ENCODE measurements around the gene COL2A1.

Gene COL2A1

GRCh38 chr12:48045061-48045846 is 41.0 kb upstream of the COL2A1 start:
- no peak for TF ChIP-seq CTCF (conservative IDR thresholded peaks at IDR 0.05; ENCODE audit: low read depth, low read length)
- no peak overlapping the region for H3K4me3 ChIP-seq (ENCODE audit: low read depth, low read length)
- DNase-seq (ENCODE audit: low read depth) = no peak

- H3K4me3 ChIP-seq (ENCODE audit: low read depth, low read length) = no peak overlapping the region
- no peak for DNase-seq (ENCODE audit: low read depth)
- no peak for TF ChIP-seq CTCF (conservative IDR thresholded peaks at IDR 0.05; ENCODE audit: low read depth, low read length)
Observed at GRCh38 chr12:48044396-48044795, 40.1 kb upstream of the COL2A1 start.

GRCh38 chr12:48043771-48044170 is 39.5 kb upstream of the COL2A1 start:
- DNase-seq (ENCODE audit: low read depth) = no peak
- TF ChIP-seq CTCF (conservative IDR thresholded peaks at IDR 0.05; ENCODE audit: low read depth, low read length) = no peak

GRCh38 chr12:48041591-48042423 is 37.5 kb upstream of the COL2A1 start:
- no peak for TF ChIP-seq CTCF (conservative IDR thresholded peaks at IDR 0.05; ENCODE audit: low read depth, low read length)
- no peak overlapping the region for H3K4me3 ChIP-seq (ENCODE audit: low read depth, low read length)
- no peak for DNase-seq (ENCODE audit: low read depth)

More at GRCh38 chr12:48043771-48044170, 39.5 kb upstream of the COL2A1 start:
- no peak overlapping the region for H3K4me3 ChIP-seq (ENCODE audit: low read depth, low read length)

- TF ChIP-seq CTCF (conservative IDR thresholded peaks at IDR 0.05; ENCODE audit: low read depth, low read length) = no peak
- no peak overlapping the region for H3K4me3 ChIP-seq (ENCODE audit: low read depth, low read length)
- no peak for DNase-seq (ENCODE audit: low read depth)
Observed at GRCh38 chr12:48040354-48040753, 36.1 kb upstream of the COL2A1 start.

- H3K4me3 ChIP-seq (ENCODE audit: low read depth, low read length) = no peak overlapping the region
- TF ChIP-seq CTCF (conservative IDR thresholded peaks at IDR 0.05; ENCODE audit: low read depth, low read length) = no peak
- DNase-seq (ENCODE audit: low read depth) = no peak
Observed at GRCh38 chr12:48039151-48039550, 34.9 kb upstream of the COL2A1 start.
